Measurements from ENCODE around the gene BCL2.

The BCL2 gene

DNA sequence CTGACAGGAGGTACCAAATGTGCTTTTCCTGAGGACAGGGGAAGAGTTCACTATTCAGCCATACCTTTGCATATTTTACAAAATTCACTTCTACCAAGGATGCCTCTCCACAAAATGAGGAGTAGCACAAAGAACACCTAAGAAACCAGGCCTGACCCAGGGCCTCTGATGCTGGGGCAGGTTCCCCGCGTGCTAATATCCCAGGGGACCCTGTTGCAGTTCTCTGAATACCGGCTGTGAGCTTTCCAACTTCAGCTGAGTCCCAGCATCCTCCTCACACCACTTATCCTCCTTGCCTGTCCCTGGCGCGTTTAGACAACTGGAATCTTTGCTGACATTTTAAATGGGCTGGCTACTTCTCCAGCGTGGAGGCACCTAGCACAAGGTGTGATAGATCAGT lies 142.3 kb downstream of the BCL2 start:
- H3K9me3 ChIP-seq (replicated peaks in 1 of 11): peaks cover 0 to 6% (median 0%) of the 10 kb centered on the region in 11 experiments; a peak in 3 of 22 replicates
- H3K4me1 ChIP-seq: peaks cover 54 to 86% (median 71%) of the 10 kb centered on the region in 10 experiments
- peak overlapping the region in 7 of 11 experiments; percentile 54 to 78 (median 72); a peak in 11 of 22 replicates for H3K9ac ChIP-seq
- peak overlapping the region in 10 of 11 experiments; percentile 49 to 93 (median 83); a peak in 20 of 22 replicates for H3K4me2 ChIP-seq
- H3K36me3 ChIP-seq: peaks cover 0 to 42% (median 4%) of the 10 kb centered on the region in 11 experiments; a peak in 10 of 22 replicates
- no peak for TF ChIP-seq Cebpa-rat (IDR thresholded peaks at IDR 0.05)
- H3K27me3 ChIP-seq: no peaks in the 10 kb centered on the region
- H3K27ac ChIP-seq: peak overlapping the region in 8 of 11 experiments; percentile 78 to 94 (median 86); a peak in 17 of 22 replicates
- H3K4me3 ChIP-seq: no peak overlapping the region
- peaks cover 0 to 6% (median 0%) of the 10 kb centered on the region in 11 experiments; a peak in 2 of 22 replicates for H4K20me1 ChIP-seq

DNA sequence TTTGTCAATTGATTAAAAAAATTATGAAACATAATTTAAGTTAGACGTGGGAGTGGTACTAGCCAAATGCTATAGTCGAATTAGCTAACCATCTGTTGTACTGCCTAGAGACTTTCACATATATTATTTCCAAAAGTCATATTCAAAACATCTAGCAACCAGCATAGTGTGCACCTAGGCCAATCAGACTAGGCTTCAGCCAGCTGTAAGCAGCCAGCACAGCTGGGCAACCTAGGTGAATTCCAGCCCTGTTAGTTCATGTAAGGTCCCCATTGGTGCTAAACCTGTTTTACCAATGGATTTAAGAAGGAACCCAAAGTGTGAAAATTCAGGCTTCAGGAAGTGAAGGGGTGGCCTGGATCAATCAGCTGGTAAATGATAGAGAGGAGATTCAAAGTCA lies 144.3 kb downstream of the BCL2 start:
- no peak overlapping the region for H3K9ac ChIP-seq
- peak overlapping the region in 2 of 11 experiments; percentile 11 to 27; a peak in 2 of 22 replicates for H3K4me2 ChIP-seq
- no peak for TF ChIP-seq Cebpa-rat (IDR thresholded peaks at IDR 0.05)
- H3K4me3 ChIP-seq: no peak overlapping the region
- H3K9me3 ChIP-seq (replicated peaks in 1 of 11): peaks cover 0 to 6% (median 0%) of the 10 kb centered on the region in 11 experiments; a peak in 3 of 22 replicates
- H4K20me1 ChIP-seq: no peaks in the 10 kb centered on the region
- H3K27me3 ChIP-seq: no peaks in the 10 kb centered on the region
- peaks cover 42 to 66% (median 52%) of the 10 kb centered on the region in 10 experiments for H3K4me1 ChIP-seq
- H3K36me3 ChIP-seq: peaks cover 0 to 48% (median 7%) of the 10 kb centered on the region in 11 experiments; a peak in 11 of 22 replicates
- H3K27ac ChIP-seq: peak overlapping the region in 6 of 11 experiments; percentile 8 to 63 (median 50); a peak in 9 of 22 replicates

DNA sequence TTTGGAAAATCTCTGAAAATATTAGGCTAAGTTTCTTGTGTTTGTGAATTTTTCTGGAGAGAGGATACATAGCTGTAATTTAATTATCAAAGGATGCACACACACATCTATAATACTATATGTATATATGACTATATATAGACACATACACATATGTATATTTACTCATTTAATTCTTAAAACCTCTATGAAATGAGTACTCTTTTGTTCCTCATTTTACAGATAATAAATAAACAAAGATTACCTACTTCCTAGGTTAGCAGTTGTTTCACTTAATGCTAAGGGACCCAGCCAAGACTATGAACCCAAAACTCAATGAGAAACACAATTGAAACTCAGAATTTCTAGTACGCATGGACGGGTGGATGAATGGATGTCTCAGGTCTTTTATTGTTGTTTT lies 145.6 kb downstream of the BCL2 start:
- Histone ChIP-seq H3K4me1 (peaks cover 29 to 54% (median 39%) of the 10 kb centered on the region in 10 experiments), H3K36me3 (peaks cover 0 to 55% (median 13%) of the 10 kb centered on the region in 11 experiments; a peak in 11 of 22 replicates), H3K4me3 (no peak overlapping the region), H3K9ac (no peak overlapping the region), H3K9me3 (replicated peaks in 1 of 11) (peaks cover 0 to 6% (median 0%) of the 10 kb centered on the region in 11 experiments; a peak in 3 of 22 replicates), H4K20me1 (no peaks in the 10 kb centered on the region), H3K27ac (peak overlapping the region in 1 of 11 experiments; percentile 13; a peak in 1 of 22 replicates), H3K27me3 (no peaks in the 10 kb centered on the region), H3K4me2 (peak overlapping the region in 2 of 11 experiments; percentile 13 to 30; a peak in 3 of 22 replicates)
- TF ChIP-seq Cebpa-rat (IDR thresholded peaks at IDR 0.05): no peak

DNA sequence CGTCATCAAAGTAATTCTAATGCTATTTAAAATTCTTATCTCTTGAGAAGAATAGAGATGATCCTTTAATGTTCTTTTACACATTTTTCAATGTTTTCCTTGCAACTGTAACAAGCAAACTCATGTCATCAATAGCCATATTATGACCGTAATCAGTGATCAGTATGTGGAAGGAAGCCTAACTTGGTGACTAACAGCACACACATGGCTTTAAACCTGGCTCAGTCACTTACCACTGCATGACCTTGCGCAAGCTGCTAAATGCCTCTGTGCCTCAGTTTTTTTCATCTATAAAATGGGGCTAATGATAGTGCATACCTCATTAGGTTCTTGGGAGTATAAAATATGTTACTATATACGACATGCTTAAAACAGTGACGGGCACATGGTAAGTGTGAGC lies 149.7 kb downstream of the BCL2 start:
- no peaks in the 10 kb centered on the region for H3K27me3 ChIP-seq
- no peak for TF ChIP-seq Cebpa-rat (IDR thresholded peaks at IDR 0.05)
- peaks cover 0 to 19% (median 7%) of the 10 kb centered on the region in 11 experiments; a peak in 10 of 22 replicates for H3K9me3 ChIP-seq (replicated peaks in 1 of 11)
- H3K27ac ChIP-seq: no peak overlapping the region
- H3K36me3 ChIP-seq: peaks cover 0 to 68% (median 36%) of the 10 kb centered on the region in 11 experiments; a peak in 15 of 22 replicates
- H3K4me3 ChIP-seq: no peak overlapping the region
- no peaks in the 10 kb centered on the region for H4K20me1 ChIP-seq
- no peak overlapping the region for H3K9ac ChIP-seq
- peaks cover 0 to 21% (median 13%) of the 10 kb centered on the region in 10 experiments; a peak in 12 of 20 replicates for H3K4me1 ChIP-seq
- no peak overlapping the region for H3K4me2 ChIP-seq

DNA sequence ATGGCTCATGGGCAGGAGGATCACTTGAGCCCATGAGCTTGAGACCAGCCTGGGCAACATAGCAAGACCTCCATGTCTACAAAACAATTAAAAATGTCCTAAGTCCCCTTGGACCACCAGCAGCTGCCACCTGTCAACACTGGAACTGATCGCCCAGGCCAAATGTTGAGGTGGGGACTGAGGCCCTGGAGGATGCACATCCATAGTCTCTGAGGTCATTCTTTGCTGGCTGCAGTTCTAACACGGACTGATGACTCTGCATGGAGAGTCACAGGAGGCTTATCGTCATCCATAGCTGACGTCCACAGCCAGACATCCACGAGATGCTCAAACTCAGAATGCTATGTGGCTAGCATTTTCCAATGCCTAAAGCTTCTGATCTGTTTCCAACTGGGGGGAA lies 151.3 kb downstream of the BCL2 start:
- Histone ChIP-seq H3K4me3 (no peak overlapping the region), H3K36me3 (peaks cover 0 to 67% (median 42%) of the 10 kb centered on the region in 11 experiments; a peak in 15 of 22 replicates), H3K9me3 (replicated peaks in 1 of 11) (peaks cover 0 to 19% (median 7%) of the 10 kb centered on the region in 11 experiments; a peak in 10 of 22 replicates), H3K4me1 (peaks cover 2 to 24% (median 15%) of the 10 kb centered on the region in 10 experiments; a peak in 17 of 20 replicates), H3K4me2 (no peak overlapping the region), H3K9ac (no peak overlapping the region), H3K27ac (no peak overlapping the region), H3K27me3 (no peaks in the 10 kb centered on the region), H4K20me1 (no peaks in the 10 kb centered on the region)
- no peak for TF ChIP-seq Cebpa-rat (IDR thresholded peaks at IDR 0.05)

DNA sequence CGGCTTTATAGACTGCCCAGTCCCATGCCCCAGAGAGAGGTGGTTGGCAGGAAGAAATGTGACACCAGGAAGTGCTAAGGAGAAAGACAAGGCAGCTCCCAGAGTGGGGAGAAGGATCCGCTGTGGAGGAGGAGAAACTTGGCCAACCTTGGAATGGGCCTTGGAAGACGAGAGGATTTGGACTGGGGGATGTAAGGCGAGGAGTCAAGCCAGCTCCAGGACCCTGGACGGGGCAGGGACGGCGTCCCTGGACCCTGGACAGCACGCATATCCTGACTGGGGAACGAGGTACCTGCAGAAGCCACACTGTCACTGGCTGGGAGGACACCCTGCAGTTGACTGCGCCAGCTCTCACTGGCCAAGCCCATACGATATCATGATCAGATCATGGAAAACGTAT lies 153.4 kb downstream of the BCL2 start:
- no peaks in the 10 kb centered on the region for H3K27me3 ChIP-seq
- no peaks in the 10 kb centered on the region for H4K20me1 ChIP-seq
- peaks cover 22 to 43% (median 36%) of the 10 kb centered on the region in 10 experiments for H3K4me1 ChIP-seq
- peaks cover 0 to 19% (median 7%) of the 10 kb centered on the region in 11 experiments; a peak in 10 of 22 replicates for H3K9me3 ChIP-seq (replicated peaks in 1 of 11)
- TF ChIP-seq Cebpa-rat (IDR thresholded peaks at IDR 0.05): no peak
- H3K27ac ChIP-seq: no peak overlapping the region
- H3K4me2 ChIP-seq: no peak overlapping the region
- peaks cover 0 to 55% (median 42%) of the 10 kb centered on the region in 11 experiments; a peak in 15 of 22 replicates for H3K36me3 ChIP-seq
- H3K4me3 ChIP-seq: no peak overlapping the region
- no peak overlapping the region for H3K9ac ChIP-seq

DNA sequence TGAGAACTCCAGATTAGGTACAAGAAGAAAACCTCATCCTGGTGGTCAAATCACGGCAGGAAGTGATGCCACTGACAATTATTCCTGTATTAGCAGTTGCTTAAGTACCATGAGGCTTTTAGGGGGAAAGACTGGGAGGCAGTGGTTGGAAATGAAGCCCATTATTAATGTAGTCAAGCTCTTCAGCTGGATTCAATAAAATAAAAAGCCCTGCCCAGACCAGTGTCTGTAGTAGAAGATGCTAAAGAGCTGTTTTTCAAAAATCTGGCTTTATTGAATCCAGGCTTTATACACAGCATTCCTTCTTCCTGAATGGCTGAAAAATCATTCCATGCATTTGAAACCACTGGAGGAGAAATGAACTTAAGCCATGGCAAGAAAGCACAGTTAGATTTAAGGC lies 155.2 kb downstream of the BCL2 start:
- no peaks in the 10 kb centered on the region for H4K20me1 ChIP-seq
- peaks cover 0 to 19% (median 7%) of the 10 kb centered on the region in 11 experiments; a peak in 10 of 22 replicates for H3K9me3 ChIP-seq (replicated peaks in 1 of 11)
- no peak overlapping the region for H3K27ac ChIP-seq
- TF ChIP-seq Cebpa-rat (IDR thresholded peaks at IDR 0.05): no peak
- H3K4me1 ChIP-seq: peaks cover 32 to 61% (median 50%) of the 10 kb centered on the region in 10 experiments
- H3K36me3 ChIP-seq: peaks cover 0 to 49% (median 29%) of the 10 kb centered on the region in 11 experiments; a peak in 15 of 22 replicates
- H3K4me2 ChIP-seq: peak overlapping the region in 7 of 11 experiments; percentile 11 to 77 (median 41); a peak in 8 of 22 replicates
- H3K4me3 ChIP-seq: no peak overlapping the region
- H3K27me3 ChIP-seq: no peaks in the 10 kb centered on the region
- no peak overlapping the region for H3K9ac ChIP-seq

DNA sequence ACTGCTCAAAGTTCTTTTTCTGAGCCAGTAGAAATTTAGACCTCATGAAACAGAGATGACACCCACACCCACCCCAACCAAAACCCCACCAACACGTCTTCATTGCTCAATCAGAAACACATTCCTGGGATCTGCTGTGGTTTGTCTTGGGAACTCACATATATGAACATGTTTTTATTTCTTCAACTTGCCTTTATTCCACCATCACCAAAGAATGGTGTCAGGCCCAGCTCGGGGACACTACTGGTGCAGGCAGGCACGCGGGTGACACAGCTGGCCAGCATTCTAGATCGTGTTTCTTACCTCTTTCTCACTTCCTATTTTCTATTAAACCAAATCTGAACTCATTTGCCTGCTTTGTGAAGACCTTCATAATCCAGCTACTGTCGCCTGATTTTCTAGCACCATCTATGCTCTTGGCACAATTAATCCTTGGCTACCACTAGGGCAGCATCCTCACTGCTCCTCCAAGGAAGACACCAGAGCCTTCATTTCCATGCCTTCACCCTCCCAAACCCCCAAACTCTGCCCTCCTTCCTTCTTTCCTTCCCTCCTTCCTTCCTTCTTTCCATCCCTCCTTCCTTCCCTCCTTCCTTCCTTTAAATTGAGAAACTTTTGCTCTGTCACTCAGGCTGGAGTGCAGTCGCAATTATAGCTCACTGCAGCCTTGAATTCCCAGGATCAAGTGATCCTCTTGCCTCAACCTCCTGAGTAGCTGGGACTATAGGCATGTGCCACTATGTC lies 157.1 kb downstream of the BCL2 start:
- no peak overlapping the region for H3K4me3 ChIP-seq

More for the DNA sequence above, 157.1 kb downstream of the BCL2 start:
- Histone ChIP-seq H3K36me3 (peaks cover 0 to 49% (median 26%) of the 10 kb centered on the region in 11 experiments; a peak in 15 of 22 replicates), H3K4me2 (peak overlapping the region; percentile 39 to 83 (median 67)), H3K27ac (peak overlapping the region in 10 of 11 experiments; percentile 11 to 91 (median 68); a peak in 20 of 22 replicates), H4K20me1 (no peaks in the 10 kb centered on the region; a peak in 1 of 22 replicates), H3K9ac (peak overlapping the region in 6 of 11 experiments; percentile 16 to 70 (median 50); a peak in 7 of 22 replicates), H3K9me3 (replicated peaks in 1 of 11) (peaks cover 0 to 19% (median 7%) of the 10 kb centered on the region in 11 experiments; a peak in 10 of 22 replicates), H3K4me1 (peaks cover 38 to 80% (median 63%) of the 10 kb centered on the region in 10 experiments), H3K27me3 (no peaks in the 10 kb centered on the region)
- no peak for TF ChIP-seq Cebpa-rat (IDR thresholded peaks at IDR 0.05)
